SKM-1 (cell line): Measurements from ENCODE around the gene FAM20C.

Source experiments
- DNase-seq: peaks from one replicate; lab custom pipeline; 2025; ENCODE audit not compliant: unreplicated experiment; lab: John Stamatoyannopoulos, UW

FAM20C gene

DNA sequence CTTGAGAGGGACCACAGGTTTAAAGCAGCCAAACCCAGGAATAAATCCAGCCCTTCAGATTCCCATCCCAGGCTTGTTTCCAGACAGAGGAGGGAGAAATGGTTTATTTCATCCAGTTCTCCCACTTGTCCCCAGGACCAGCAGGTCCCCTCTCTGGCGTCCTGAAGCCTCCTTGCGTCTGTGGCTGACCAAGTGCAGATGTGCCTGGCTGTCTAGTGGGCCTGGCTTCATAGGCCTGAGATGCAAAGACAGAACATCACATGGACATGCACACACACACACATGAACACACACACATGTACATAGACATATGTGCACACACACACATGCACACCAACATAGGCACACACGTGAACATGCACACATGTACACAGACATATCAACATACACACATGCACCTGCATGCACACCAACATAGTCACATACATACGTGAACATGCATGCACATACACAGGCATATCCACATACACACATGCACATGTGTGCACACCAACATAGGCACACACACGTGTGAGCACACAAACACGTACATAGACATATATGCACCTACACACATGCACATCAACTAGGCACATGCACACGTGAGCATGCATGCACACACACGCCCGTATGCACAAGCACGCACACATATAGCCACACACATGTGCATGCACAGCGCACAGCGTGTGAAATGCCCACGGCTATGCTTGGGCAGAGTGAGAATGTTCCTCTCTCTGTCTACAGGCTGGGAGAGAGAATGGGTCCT, 108.3 kb downstream of the FAM20C start:
- no peak for DNase-seq

DNA sequence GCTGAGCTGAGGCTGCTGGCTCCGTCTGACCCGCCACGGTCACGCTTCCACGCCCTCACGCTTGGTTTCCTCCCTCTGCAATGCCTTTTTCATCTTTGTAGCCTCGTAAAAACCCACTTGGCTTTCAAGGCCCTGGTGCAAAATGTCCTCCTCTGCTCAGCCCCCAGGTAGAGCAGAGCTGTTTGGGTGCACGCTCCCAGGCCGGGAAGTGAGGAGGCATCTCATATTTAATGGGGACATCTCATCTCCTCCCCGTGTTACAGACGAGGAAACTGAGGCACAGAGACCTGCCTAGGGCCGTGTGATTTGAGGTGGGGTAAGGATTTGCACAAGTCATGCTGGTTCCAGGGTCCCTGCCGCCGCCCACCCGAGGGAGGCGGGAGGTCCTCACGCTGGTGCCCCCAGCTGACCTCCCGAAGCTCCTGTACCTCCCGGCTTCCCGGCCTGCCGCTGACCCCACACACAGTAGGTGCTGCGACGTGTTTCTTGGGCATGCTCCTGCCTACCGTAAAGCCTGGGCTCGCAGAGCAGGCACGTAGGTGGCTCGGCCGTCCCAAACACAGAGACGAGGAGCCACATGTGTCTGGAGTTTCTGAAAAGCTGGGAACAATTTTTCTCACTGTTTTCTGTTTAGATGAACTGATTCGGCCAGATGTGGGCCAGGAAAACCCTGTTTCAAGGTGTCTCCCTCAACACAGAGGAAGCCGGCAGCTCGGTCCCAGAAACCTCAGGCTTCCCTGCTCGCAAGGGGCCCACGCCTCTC, 109.1 kb downstream of the FAM20C start:
- no peak for DNase-seq

DNA sequence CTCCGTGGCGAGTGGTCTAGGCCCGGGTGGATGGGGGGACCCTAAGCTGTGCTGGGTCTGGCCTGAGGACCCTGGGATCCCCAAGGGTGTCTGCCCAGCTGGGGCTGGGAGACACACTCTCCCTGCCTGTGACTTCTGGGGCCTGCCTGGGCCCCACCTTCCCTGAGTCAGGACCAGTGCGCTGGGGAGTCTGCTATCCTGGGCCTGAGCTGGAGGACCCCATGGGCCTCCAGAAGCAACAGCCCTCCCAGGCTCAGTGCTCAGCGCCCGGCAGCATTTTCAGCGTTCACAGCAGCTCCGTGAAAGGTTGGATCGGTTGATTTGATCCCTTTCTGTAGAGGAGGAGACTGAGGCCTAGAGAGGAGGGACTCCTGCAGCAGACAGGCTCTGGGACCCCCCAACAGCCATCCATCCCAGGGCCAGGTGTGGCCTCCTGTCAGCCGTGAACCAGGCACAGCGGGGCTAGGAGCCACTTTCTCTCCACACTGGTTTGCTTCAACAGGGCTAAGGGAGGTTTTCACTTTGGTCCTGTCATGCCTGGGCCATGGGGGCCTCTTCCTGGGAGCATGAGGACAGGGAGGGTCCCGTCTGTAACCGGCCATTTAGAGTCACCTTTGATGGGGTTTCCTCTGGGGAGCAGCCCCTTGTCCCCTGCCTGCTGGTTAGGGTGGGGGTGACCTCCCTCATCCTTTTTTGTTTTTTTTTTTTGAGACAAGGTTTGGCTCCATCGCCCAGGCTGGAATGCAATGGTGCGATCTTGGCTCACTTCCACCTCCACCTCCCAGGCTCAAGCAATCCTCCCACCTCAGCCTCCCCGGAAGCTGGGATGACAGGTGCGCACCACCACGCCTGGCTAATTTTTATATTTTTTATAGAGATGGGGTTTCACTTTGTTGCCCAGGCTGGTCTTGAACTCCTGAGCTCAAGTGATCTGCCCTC, 110.0 kb downstream of the FAM20C start:
- DNase-seq = no peak

DNA sequence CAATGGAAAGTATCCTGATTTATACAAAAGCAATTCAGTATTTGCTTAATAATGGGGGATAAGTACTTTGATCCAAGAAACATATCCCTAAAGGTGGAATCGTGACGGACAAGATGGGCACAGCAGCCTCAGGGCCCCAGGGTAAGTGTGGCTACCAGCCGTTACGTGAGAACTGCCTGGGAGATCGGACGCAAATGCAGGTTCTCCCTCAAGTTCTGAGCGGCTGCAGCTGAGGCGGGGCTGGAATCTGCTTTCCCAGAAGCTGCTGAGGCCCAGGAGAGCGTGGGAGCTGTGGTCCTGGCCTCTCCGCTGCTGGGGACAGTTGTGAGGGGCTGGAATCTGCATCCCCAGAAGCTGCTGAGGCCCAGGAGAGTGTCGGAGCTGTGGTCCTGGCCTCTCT, 111.1 kb downstream of the FAM20C start:
- DNase-seq = no peak

DNA sequence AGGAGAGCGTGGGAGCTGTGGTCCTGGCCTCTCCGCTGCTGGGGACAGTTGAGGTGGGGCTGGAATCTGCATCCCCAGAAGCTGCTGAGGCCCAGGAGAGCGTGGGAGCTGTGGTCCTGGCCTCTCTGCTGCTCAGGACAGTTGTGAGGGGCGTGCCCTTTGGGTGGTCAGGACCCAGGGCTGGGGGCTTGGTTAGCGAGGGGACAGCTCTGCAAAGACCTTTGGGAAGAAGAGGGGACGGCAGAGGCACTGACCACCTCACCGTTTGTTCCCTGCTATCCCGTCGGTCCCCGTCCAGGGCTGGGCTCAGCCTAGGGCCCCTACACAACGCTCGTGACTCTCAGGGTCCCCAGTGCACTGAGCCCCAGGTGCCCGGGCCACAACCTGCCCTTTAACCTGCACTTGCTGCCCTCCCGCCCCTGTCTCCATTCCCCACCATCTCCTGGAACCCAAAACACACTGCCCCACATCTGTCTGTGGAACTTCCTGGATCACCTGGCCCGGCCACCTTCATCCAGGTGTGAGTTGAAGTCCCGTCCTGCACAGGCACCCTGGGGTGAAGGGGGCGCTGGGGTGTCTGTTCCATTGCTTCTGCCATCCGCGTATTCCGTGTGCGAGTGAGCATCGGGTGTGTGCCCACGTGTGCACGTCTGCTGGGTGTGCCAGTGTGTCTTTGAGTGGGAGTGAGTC, 111.7 kb downstream of the FAM20C start:
- DNase-seq = no peak

DNA sequence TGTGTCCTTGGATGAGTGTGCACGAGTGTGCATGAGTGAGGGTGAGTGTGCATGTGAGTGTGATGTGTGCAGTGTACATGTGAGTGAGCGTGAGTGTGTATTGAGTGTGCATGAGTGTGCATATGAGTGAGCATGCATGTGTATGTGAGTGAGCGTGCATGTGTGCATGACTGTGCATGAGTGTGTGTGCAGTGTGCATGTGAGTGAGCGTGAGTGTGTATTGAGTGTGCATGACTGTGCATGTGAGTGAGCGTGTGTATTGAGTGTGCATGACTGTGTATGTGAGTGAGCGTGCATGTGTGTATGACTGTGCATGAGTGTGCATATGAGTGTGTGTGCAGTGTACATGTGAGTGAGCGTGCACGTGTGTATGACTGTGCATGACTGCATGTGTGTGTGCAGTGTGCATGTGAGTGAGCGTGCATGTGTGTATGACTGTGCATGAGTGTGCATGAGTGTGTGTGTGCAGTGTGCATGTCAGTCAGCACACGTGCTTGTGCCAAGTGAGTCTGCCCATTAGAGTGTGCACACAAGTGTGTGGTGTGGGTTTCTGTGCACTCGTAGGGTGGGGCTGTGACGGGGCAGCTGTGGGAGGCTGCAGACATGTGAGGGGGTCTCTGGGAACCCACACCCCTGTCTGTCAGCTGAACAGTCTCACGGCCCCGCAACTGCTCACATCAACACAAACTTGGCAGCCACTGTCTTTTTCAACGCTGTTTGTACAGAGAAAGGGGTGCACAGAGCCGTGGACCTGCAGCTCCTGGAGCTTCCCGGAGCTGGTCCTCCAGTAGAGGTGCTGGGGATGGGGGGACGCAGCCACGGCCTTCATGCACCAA, 112.4 kb downstream of the FAM20C start:
- DNase-seq = no peak

DNA sequence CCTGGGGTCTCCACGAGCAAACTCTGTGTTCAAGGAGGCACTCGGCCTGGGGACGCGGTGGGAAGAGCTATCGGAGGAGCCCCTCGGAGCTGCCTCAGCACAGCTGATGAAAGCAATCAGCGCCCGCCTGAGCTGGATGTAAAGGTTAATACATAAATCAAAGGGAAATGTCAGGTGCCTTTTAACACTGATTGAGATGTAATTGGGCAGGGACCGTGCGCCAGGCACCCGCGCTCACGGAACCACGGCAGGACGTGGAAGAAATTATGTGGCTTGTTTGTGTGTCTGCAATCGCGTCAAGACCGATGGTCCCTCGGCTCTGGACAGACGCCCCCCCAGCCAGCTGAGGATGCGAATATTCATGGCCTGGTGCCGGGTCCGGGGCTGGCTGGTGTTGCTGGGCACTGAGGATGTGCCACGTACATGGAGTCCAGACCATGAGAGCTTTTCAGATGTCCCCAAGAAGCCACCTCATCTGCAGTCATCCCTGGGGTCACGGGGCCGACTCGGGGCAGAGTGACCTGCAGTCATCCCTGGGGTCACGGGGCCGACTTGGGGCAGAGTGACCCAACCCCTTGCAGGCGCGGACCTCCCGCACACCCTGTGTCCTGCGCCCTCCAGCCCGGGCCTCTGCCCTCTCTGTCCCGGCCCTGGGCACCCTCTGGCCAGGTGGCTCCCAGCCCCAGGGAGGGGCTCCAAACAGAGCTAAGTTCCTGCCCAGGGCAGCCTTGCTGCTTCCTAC, 113.2 kb downstream of the FAM20C start:
- DNase-seq = no peak

DNA sequence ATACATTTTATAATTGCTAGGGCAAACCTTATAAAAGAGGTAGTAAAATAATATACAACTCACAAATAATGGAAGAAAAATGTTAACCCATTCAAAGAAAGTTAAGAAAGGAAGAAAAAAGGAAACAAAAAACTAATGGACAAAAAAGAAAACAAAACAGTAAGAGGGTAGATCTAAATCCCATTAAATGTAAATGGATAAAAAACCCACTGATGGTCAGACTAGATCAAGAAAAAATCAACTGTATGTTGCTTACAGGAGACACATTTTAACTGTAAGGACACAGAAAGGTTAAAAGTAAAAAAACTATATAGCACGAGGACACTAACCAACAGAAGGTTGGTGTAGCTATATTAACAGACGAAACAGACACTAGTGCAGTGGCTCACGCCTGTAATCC, 115.6 kb downstream of the FAM20C start:
- no peak for DNase-seq

DNA sequence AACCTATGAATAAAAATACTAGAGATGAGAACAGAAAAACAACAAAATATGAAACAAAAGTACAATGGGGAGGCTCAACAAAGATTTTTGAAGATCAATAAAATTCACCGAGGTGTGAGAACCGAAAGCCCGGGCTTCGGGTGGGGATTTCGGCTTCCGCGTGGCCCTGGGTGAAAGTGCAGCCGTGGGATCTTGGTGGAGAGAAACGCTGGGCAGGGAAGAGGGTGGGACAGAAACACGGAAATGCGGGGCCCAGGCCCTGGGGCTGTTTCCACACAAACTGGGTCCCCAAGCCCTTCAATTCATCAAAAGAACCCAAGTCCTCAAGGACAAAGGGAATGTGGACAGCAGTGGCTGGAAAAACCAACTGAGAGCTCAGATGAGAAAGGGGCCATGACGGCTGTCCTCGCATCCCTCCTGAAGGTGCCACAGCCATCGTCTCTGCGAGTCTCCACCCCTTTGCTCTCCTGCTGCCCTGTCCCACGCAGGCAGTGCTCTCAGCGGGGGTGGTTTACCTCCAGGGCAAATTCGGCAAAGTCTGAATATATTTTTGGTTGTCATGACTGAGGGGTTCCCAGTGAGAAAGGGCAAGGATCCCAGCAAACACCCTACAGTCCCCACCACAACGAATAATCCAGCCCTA, 117.3 kb downstream of the FAM20C start:
- DNase-seq = no peak
